Tongue (tissue), 2 donors: ENCODE measurements around the gene ZNF765. TPM values are rescaled to one million over a fixed set of nuclear protein-coding genes. Genes with fewer than 3 reads are reported as not detected.

Source experiments
- small RNA-seq: library from RNA; depleted of rRNA; stranded (forward); fragments of <200 nt; gene quantifications from one replicate; pipeline ENCODE3, GENCODE V24; 2014; ENCODE audit warnings: low replicate concordance
- total RNA-seq: library from RNA; depleted of rRNA; stranded (reverse); fragments of >200 nt; gene quantifications from one replicate; pipeline ENCODE4 v1.2.3, GENCODE V29; 2014

The ZNF765 gene
- total RNA-seq, 1 donor from 2014 or later, result 18.5 TPM

Small RNA genes within 50 kb of the gene (small RNA-seq; reads per million reads assigned to genes)
- not detected for gene RPL39P36

Other genes starting within 250 kb of the ZNF765 start
- gene ZNF347, start 236.1 kb upstream of the ZNF765 start, total RNA-seq, result 8.9 TPM
- 3.9 TPM for gene ZNF665, start 201.8 kb upstream of the ZNF765 start, total RNA-seq
- 19.0 TPM for gene ZNF677, start 140.3 kb upstream of the ZNF765 start, total RNA-seq
- not detected for gene VN1R2, start 136.9 kb upstream of the ZNF765 start, total RNA-seq
- gene VN1R4, start 127.4 kb upstream of the ZNF765 start, total RNA-seq, result not detected
- 6.8 TPM for gene ZNF845, start 61.4 kb upstream of the ZNF765 start, total RNA-seq
- gene ZNF525, start 29.4 kb upstream of the ZNF765 start, total RNA-seq, result 14.6 TPM
- 9.3 TPM for gene ZNF761, start 36.8 kb downstream of the ZNF765 start, total RNA-seq
- 5.1 TPM for gene ZNF813, start 72.6 kb downstream of the ZNF765 start, total RNA-seq
- 18.3 TPM for gene ZNF331, start 143.0 kb downstream of the ZNF765 start, total RNA-seq
- not detected for gene DPRX, start 236.8 kb downstream of the ZNF765 start, total RNA-seq